SJSA1 (cell line): ENCODE results near the gene APOA1. TPM values are rescaled to one million over a fixed set of nuclear protein-coding genes. Genes with fewer than 3 reads are reported as not detected.
A peak's percentile ranks its signal among the peaks of the same experiment; 100 is the strongest.

Experiments
- DNase-seq, 2 experiments: peaks; one replicate each; pipeline ENCODE4 v3.0.0-alpha.2; 2015 to 2020; ENCODE audit warnings: low spot score in 2 of 2, low read depth in 1 of 2
- H3K27ac ChIP-seq: fragments of 250-450 bp; sonication (Bioruptor Pico); 2 replicates; pipeline ENCODE4 v1.5.1; 2020; ENCODE audit warnings: mild to moderate bottlenecking, moderate library complexity
- H3K27me3 ChIP-seq: fragments of 250-450 bp; sonication (Bioruptor Pico); replicated peaks from 2 replicates; pipeline ENCODE4 v1.5.1; 2020; ENCODE audit warnings: mild to moderate bottlenecking, moderate library complexity
- H3K36me3 ChIP-seq: fragments of 250-450 bp; sonication (Bioruptor Pico); 2 replicates; pipeline ENCODE4 v1.5.1; 2020; ENCODE audit warnings: mild to moderate bottlenecking
- H3K4me1 ChIP-seq: fragments of 250-450 bp; sonication (Bioruptor Pico); replicated peaks from 2 replicates; pipeline ENCODE4 v1.6.1; 2021; ENCODE audit warnings: mild to moderate bottlenecking
- H3K4me3 ChIP-seq: fragments of 250-450 bp; sonication (Bioruptor Pico); 2 replicates; pipeline ENCODE4 v1.5.1; 2020; ENCODE audit warnings: mild to moderate bottlenecking
- H3K9me3 ChIP-seq: fragments of 250-450 bp; sonication (Bioruptor Pico); replicated peaks from 2 replicates; pipeline ENCODE4 v1.5.1; 2020; ENCODE audit warnings: mild to moderate bottlenecking
- total RNA-seq: library from RNA; depleted of rRNA; stranded (reverse); fragments of >200 nt; shearing (Covaris generic); gene quantifications from 2 replicates; pipeline ENCODE4 v1.2.3, GENCODE V29; 2014; rRNA removed

APOA1 gene
- total RNA-seq, 1 experiment from 2014 or later, result not detected

DNA sequence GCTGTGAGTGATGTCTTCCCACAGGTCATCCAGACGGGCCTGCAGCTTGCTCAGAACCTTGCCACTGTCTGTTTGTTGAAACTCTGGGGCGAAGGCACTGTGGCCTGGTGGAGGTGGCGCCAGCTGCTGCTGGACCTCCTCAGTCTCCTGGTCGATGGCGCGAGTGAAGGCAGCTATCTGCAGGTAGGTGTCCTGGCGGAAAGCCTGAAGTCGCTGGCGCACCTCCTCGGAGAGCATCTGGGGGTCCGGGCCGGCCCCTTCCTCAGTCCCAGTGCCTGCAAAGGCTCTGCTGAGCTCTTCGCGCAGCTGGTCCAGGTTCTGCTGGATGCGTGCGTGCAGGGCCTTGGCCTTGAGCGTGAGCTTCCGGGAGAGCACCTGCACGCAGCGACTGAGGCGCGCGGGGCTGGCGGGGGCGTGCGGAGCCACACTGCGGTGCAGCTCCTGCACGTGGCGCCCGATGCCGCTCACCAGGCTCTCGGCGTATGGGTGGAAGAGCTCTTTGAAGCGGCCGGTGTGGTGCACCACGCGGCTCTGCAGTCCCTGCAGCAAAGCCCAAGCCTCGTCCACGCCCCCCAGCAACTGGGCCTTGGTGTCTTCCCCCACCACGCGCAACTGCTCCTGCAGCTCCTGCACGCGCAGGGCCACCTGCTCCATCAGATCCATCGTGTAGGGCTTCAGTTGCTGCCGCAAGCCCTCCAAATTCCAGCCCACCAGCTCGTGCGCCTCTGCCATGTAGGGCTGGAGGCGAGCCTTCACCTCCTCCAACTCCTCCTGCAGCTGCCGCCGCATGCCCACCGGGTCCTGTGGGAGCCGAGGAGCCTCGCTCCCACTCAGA, 47.0 kb downstream of the APOA1 start:
- DNase-seq, result no peak
- Histone ChIP-seq H3K9me3 (no peaks in the 10 kb centered on the region), H3K27ac (no peak overlapping the region), H3K36me3 (peaks cover 11% of the 10 kb centered on the region), H3K4me1 (0 out of 2 replicates have a peak, but pooled peaks cover 8% of the 10 kb centered on the region), H3K27me3 (no peaks in the 10 kb centered on the region), H3K4me3 (no peak overlapping the region)

DNA sequence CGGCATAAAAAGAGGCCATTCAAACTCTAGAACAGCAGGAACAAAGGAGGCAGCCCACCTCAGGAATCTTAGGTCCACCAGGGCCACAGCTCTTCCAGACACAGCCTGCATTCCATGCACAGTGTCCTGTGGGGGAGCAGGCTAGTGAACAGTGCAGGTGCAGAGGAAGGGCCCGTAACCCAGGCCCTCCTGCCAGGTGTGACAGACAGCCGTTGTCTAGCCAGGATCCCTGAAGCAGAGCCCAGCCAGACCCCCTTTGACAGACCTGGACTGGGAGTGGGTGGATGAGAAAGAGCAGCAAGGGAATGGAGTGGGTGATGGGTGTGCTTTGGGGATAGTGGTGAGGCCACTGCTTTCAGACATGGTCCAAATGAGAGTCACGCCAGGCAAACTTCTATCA, 48.4 kb downstream of the APOA1 start:
- no peak overlapping the region for H3K27ac ChIP-seq
- no peaks in the 10 kb centered on the region for H3K27me3 ChIP-seq
- H3K36me3 ChIP-seq, result peaks cover 21% of the 10 kb centered on the region
- no peaks in the 10 kb centered on the region for H3K9me3 ChIP-seq
- H3K4me1 ChIP-seq, result 0 out of 2 replicates have a peak, but pooled peaks cover 8% of the 10 kb centered on the region
- H3K4me3 ChIP-seq, result no peak overlapping the region
- DNase-seq, result no peak

DNA sequence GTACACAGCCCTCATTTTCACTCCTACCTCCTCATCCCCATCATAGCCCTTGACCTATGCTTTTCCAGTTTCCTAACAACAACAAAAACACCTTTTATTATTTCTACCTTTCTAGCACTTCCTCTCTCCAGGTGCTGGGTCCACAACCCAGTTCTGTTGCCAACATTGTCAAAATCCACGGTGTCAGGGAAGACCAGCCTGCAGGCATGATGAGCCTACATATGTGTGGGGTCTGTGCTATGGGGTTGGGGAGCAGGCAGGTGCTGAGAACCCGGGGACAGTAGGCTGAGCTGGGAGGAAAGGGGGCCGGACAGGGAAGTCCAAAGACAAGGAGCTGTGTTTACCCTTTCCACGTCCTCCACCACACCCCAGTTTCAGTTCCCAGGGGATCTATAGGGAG, 48.9 kb downstream of the APOA1 start:
- Histone ChIP-seq H3K36me3 (peaks cover 23% of the 10 kb centered on the region), H3K4me1 (0 out of 2 replicates have a peak, but pooled peaks cover 8% of the 10 kb centered on the region), H3K9me3 (no peaks in the 10 kb centered on the region), H3K4me3 (peak overlapping the region; percentile 59), H3K27ac (no peak overlapping the region), H3K27me3 (no peaks in the 10 kb centered on the region)
- DNase-seq, result no peak

DNA sequence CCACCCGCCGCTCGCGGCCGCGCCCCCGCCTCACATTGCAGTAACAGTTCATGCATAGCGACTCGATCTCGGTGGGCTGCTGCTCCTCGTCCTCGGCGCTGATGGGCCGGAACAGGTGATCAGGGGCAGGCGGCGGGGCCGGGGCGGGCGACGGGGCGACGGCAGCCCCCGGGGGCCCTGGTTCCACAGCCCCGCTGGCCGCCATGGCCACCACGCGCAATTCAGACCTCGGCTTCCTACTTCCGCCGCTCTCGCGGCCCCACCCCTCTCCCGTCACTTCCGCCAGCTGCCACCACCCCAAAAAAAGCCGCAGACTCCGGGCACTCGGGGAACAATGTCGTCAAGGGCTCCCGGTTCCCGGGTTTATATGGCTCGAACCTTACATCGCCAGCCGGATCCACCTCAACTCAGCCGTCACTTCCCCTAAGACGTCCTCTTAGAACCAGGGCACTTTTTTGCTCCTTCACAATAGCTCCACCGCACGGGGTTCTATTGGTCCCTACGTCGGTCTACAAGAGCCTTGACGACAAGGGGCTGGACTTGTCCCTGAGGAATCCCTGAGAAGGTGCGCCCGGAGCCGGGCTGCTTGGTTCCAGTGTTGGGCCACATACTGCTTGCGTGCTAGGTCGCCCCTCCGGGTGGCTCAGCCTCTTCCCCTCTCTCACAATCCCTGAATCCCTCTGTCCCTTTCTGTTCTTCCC, 49.5 kb downstream of the APOA1 start, which contains the start of gene ZPR1:
ZPR1 (minus strand) TSS at position 238 of the 701 bp plus-strand sequence; CDS start at position 205, 33 bp downstream.
- no peaks in the 10 kb centered on the region for H3K9me3 ChIP-seq

DNA sequence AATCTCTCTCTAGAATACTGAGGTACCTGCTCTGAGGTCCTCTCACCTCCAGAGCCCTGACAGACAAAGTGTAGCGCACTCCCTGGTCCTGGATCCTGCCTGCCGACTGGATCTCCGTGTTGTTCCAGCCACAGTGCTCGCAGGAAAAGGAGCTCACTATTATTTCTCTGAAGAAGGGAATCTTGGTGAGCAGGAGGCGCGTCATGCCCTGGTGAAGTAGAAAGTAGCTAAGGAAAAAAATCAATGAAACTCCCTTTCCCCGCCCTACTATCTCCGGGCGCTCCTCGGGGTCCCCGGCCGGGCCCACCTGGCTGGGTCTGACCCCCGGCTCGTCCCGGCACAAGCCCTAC, 50.0 kb downstream of the APOA1 start:
- H3K27ac ChIP-seq, result peak overlapping the region; percentile 51
- 0 out of 2 replicates have a peak, but pooled peaks cover 8% of the 10 kb centered on the region for H3K4me1 ChIP-seq
- no peak for DNase-seq
- peaks cover 29% of the 10 kb centered on the region for H3K36me3 ChIP-seq
- H3K4me3 ChIP-seq, result peak overlapping the region; percentile 59
- H3K27me3 ChIP-seq, result no peaks in the 10 kb centered on the region
- no peaks in the 10 kb centered on the region for H3K9me3 ChIP-seq

More for the DNA sequence above, 49.5 kb downstream of the APOA1 start, which contains the start of gene ZPR1:
- peak within 1 kb of the TSS; percentile 59 for H3K4me3 ChIP-seq
- peaks cover 27% of the 10 kb centered on the region for H3K36me3 ChIP-seq
- no peaks in the 10 kb centered on the region for H3K27me3 ChIP-seq
- DNase-seq, result peak; percentile 58 to 59
- 0 out of 2 replicates have a peak, but pooled peaks cover 8% of the 10 kb centered on the region for H3K4me1 ChIP-seq
- peak within 1 kb of the TSS; percentile 51 for H3K27ac ChIP-seq

DNA sequence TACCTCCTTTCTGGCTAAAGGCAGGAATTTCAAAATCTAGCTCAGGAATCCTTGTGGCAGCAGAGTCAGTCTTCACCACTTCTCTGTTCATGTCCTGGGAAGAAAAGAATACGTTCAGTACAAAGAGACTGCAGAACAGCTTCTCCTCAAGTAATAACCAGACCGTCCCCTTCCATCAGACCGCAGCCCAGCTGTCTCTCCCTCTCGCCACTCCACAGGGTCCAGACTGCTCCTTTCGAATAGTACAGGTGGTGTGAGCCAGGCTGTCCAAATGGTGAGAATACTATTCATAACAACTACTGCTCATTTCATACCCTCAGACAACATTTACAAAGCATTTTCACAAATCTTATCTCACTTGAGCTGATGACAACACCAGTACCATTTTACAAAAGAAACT, 50.5 kb downstream of the APOA1 start:
- Histone ChIP-seq H3K27ac (no peak overlapping the region), H3K36me3 (peaks cover 31% of the 10 kb centered on the region), H3K4me1 (0 out of 2 replicates have a peak, but pooled peaks cover 8% of the 10 kb centered on the region), H3K4me3 (peak overlapping the region; percentile 59), H3K9me3 (no peaks in the 10 kb centered on the region), H3K27me3 (no peaks in the 10 kb centered on the region)
- no peak for DNase-seq

DNA sequence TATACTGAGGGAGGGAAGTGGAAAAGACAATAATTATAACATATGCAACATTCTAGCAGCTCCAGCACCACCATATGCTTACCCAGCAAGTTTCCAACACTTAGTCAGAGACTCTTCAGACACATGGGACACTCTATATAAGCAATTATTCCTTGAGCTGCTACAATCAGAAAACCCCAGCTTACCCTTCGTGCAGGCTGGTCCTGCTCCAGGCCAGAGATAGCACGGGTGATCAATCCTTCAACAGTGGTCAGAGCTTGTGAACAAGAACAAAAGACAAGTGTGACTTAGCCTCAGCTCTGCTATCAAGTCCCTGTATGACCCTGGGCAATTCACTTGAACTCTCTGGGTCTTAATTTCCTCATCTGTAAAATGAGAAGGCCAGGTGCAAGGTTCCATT, 51.1 kb downstream of the APOA1 start:
- Histone ChIP-seq H3K27ac (no peak overlapping the region), H3K27me3 (no peaks in the 10 kb centered on the region), H3K4me3 (no peak overlapping the region), H3K36me3 (peaks cover 31% of the 10 kb centered on the region), H3K9me3 (no peaks in the 10 kb centered on the region), H3K4me1 (0 out of 2 replicates have a peak, but pooled peaks cover 8% of the 10 kb centered on the region)
- no peak for DNase-seq

Other genes starting within 250 kb of the APOA1 start
- 15.5 and 18.5 TPM in 2 replicates for gene BUD13, start 64.6 kb downstream of the APOA1 start, total RNA-seq
- 22.2 and 29.4 TPM in 2 replicates for gene ZPR1, start 49.6 kb downstream of the APOA1 start, total RNA-seq
- not detected in 2 replicates for gene APOA5, start 45.7 kb downstream of the APOA1 start, total RNA-seq
- not detected in 2 replicates for gene APOA4, start 14.3 kb downstream of the APOA1 start, total RNA-seq
- gene APOC3, start 7.7 kb downstream of the APOA1 start, total RNA-seq, result not detected in 2 replicates